ENCODE measurements around the gene CDC42BPA. TPM values are rescaled to one million over a fixed set of nuclear protein-coding genes. Genes with fewer than 3 reads are reported as not detected.
A peak's percentile ranks its signal among the peaks of the same experiment; 100 is the strongest.

CDC42BPA gene
- total and polyA plus RNA-seq, 2 of the 13 experiments (the other 11 are each of a cell fraction or from before 2014, with no cell fraction given), result 6.5 to 16.0 TPM

GRCh38 chr1:226974544-226975258 is 343.6 kb downstream of the CDC42BPA start (continued):
- TF ChIP-seq POLR2AphosphoS2 (IDR thresholded peaks at IDR 0.05; ENCODE audit: low read depth, low read length) (no peak), ZNF234 (CRISPR knock-in tag; conservative IDR thresholded peaks at IDR 0.05) (no peak), TBP (CRISPR knock-in tag; IDR thresholded peaks at IDR 0.05) (no peak), FOSL1 (CRISPR knock-in tag; IDR thresholded peaks at IDR 0.05; ENCODE audit: borderline replicate concordance) (no peak), HNRNPK (IDR thresholded peaks at IDR 0.05; ENCODE audit: low read depth, low read length, poor library complexity, severe bottlenecking) (no peak), MXD4 (CRISPR knock-in tag; IDR thresholded peaks at IDR 0.05) (no peak), ZNF232 (CRISPR knock-in tag; IDR thresholded peaks at IDR 0.05; ENCODE audit: borderline replicate concordance) (no peak), SRF (IDR thresholded peaks at IDR 0.05; ENCODE audit: low read depth, low read length) (no peak), HNRNPH1 (optimal IDR thresholded peaks at IDR 0.05; ENCODE audit: low read depth, low read length) (no peak), ATF7 (IDR thresholded peaks at IDR 0.05) (no peak), ATF7 (CRISPR knock-in tag; IDR thresholded peaks at IDR 0.05) (no peak), HHEX (CRISPR knock-in tag; IDR thresholded peaks at IDR 0.05) (no peak), CENPBD1 (CRISPR knock-in tag; IDR thresholded peaks at IDR 0.05; ENCODE audit: borderline replicate concordance, low read depth) (no peak), DNMT1 (CRISPR knock-in tag; IDR thresholded peaks at IDR 0.05) (0 out of 2 replicates have a peak, but pooled peaks have one; percentile 22), PHF5A (CRISPR knock-in tag; IDR thresholded peaks at IDR 0.05; ENCODE audit: low read depth, unreplicated experiment) (no peak), PCBP2 (optimal IDR thresholded peaks at IDR 0.05; ENCODE audit: low read depth, low read length, poor library complexity, severe bottlenecking) (no peak), ZNF784 (CRISPR knock-in tag; IDR thresholded peaks at IDR 0.05; ENCODE audit: borderline replicate concordance) (no peak), ZNF503 (CRISPR knock-in tag; IDR thresholded peaks at IDR 0.05) (no peak), POGZ (CRISPR knock-in tag; IDR thresholded peaks at IDR 0.05) (no peak), CHD2 (IDR thresholded peaks at IDR 0.05; ENCODE audit: low read depth, low read length) (no peak), TFDP2 (CRISPR knock-in tag; IDR thresholded peaks at IDR 0.05) (no peak; the same call in 1 of the 2 replicates), YEATS2 (CRISPR knock-in tag; IDR thresholded peaks at IDR 0.05; ENCODE audit: borderline replicate concordance) (no peak), ADNP (CRISPR knock-in tag; IDR thresholded peaks at IDR 0.05) (no peak)
- TF ChIP-seq, protein P1, sequence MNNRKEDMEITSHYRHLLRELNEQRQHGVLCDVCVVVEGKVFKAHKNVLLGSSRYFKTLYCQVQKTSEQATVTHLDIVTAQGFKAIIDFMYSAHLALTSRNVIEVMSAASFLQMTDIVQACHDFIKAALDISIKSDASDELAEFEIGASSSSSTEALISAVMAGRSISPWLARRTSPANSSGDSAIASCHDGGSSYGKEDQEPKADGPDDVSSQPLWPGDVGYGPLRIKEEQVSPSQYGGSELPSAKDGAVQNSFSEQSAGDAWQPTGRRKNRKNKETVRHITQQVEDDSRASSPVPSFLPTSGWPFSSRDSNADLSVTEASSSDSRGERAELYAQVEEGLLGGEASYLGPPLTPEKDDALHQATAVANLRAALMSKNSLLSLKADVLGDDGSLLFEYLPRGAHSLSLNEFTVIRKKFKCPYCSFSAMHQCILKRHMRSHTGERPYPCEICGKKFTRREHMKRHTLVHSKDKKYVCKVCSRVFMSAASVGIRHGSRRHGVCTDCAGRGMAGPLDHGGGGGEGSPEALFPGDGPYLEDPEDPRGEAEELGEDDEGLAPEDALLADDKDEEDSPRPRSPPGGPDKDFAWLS (CRISPR knock-in tag; IDR thresholded peaks at IDR 0.05; ENCODE audit: borderline replicate concordance), result no peak
- TF ChIP-seq, protein P2, sequence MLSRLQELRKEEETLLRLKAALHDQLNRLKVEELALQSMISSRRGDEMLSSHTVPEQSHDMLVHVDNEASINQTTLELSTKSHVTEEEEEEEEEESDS (CRISPR knock-in tag; IDR thresholded peaks at IDR 0.05; ENCODE audit: borderline replicate concordance), result no peak
